ENCODE measurements around the gene TTC13. TPM values are rescaled to one million over a fixed set of nuclear protein-coding genes. Genes with fewer than 3 reads are reported as not detected.

Gene TTC13
- total and polyA plus RNA-seq, 2 donors: 6.5 to 24.9 TPM

DNA sequence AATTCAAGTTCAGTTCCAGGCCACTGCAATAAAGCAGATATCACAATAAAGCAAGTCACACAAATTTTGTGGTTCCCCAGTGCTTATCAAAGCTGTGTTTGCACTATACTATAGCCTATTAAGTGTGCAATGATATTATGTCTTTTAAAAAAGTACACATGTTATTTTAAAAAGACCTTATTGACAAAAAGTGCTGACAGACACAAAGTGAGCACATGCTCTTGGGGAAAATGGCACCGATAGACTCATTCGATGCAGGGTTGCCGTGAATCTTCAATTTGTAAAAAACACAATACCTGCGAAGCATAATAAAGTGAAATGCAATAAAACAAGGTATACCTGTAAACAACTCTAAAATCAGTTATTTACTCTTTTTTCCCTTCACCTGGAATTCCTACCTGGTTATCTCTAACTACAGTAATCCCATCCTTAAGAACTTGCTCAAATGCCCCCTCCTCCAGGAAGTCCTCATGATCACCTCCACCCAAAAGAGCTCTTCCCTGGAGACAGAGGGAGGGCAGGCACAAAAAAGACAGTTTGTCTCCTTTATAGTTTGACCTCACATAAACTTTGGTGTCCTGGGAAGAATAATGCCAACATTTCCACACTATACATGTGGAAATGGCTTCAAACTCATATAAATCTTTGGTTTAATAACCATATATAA lies 100.6 kb downstream of the TTC13 start:
- Histone ChIP-seq H3K4me3 (ENCODE audit: low read depth, low read length) (no peak overlapping the region), H3K36me3 (ENCODE audit: insufficient read depth) (no peaks in the 10 kb centered on the region), H3K4me1 (ENCODE audit: insufficient read depth) (no peaks in the 10 kb centered on the region), H3K27ac (ENCODE audit: low read depth) (no peak overlapping the region)
- WGBS: 88% methylated on average over 4 of the region's 4 CpGs
- no peak for DNase-seq (ENCODE audit: extremely low spot score)

GRCh38 chr1:230877146-230877923 lies 101.3 kb downstream of the TTC13 start:
- no peak for DNase-seq (ENCODE audit: extremely low spot score)
- H3K4me1 ChIP-seq (ENCODE audit: insufficient read depth): no peaks in the 10 kb centered on the region
- H3K36me3 ChIP-seq (ENCODE audit: insufficient read depth): no peaks in the 10 kb centered on the region
- 77% methylated on average over 14 of the region's 14 CpGs for WGBS
- H3K4me3 ChIP-seq (ENCODE audit: low read depth, low read length): no peak overlapping the region
- H3K27ac ChIP-seq (ENCODE audit: low read depth): no peak overlapping the region

GRCh38 chr1:230876660-230877059 lies 102.0 kb downstream of the TTC13 start:
- Histone ChIP-seq H3K4me1 (ENCODE audit: insufficient read depth) (no peaks in the 10 kb centered on the region), H3K4me3 (ENCODE audit: low read depth, low read length) (no peak overlapping the region), H3K27ac (ENCODE audit: low read depth) (no peak overlapping the region), H3K36me3 (ENCODE audit: insufficient read depth) (no peaks in the 10 kb centered on the region)
- no peak for DNase-seq (ENCODE audit: extremely low spot score)
- WGBS: 84% methylated on average over 6 of the region's 6 CpGs

DNA sequence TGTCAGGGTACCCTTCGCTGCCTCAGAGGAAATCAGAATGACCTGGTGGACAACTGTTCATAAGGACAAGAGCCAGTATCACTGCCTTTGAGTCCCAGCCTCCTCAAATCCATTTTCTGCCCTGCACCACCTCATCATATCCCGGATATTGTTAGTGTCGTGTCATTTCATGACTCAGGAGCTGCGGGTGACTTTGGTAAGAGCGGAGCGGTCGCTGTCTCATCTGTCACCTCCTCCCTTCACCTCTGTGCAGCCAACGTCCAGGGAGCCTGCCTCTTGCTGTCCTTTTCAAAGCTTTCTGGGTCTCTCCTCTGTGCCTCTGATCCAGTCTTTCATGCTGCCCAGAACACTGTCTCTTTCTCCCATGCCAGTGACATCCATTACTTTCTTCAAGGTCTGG lies 103.3 kb downstream of the TTC13 start:
- no peak for DNase-seq (ENCODE audit: extremely low spot score)
- Histone ChIP-seq H3K4me1 (ENCODE audit: insufficient read depth) (no peaks in the 10 kb centered on the region), H3K36me3 (ENCODE audit: insufficient read depth) (no peaks in the 10 kb centered on the region), H3K27ac (ENCODE audit: low read depth) (no peak overlapping the region), H3K4me3 (ENCODE audit: low read depth, low read length) (no peak overlapping the region)
- 94% methylated on average over 8 of the region's 8 CpGs for WGBS

- DNase-seq (ENCODE audit: extremely low spot score): no peak
- Histone ChIP-seq H3K36me3 (ENCODE audit: insufficient read depth) (no peaks in the 10 kb centered on the region), H3K4me3 (ENCODE audit: low read depth, low read length) (no peak overlapping the region), H3K4me1 (ENCODE audit: insufficient read depth) (no peaks in the 10 kb centered on the region), H3K27ac (ENCODE audit: low read depth) (no peak overlapping the region)
- WGBS: 97% methylated on average over 4 of the region's 4 CpGs
Measured at GRCh38 chr1:230870916-230871315, 107.7 kb downstream of the TTC13 start.

GRCh38 chr1:230869500-230869899 lies 109.2 kb downstream of the TTC13 start:
- no peak overlapping the region for H3K27ac ChIP-seq (ENCODE audit: low read depth)
- no peak for DNase-seq (ENCODE audit: extremely low spot score)

DNA sequence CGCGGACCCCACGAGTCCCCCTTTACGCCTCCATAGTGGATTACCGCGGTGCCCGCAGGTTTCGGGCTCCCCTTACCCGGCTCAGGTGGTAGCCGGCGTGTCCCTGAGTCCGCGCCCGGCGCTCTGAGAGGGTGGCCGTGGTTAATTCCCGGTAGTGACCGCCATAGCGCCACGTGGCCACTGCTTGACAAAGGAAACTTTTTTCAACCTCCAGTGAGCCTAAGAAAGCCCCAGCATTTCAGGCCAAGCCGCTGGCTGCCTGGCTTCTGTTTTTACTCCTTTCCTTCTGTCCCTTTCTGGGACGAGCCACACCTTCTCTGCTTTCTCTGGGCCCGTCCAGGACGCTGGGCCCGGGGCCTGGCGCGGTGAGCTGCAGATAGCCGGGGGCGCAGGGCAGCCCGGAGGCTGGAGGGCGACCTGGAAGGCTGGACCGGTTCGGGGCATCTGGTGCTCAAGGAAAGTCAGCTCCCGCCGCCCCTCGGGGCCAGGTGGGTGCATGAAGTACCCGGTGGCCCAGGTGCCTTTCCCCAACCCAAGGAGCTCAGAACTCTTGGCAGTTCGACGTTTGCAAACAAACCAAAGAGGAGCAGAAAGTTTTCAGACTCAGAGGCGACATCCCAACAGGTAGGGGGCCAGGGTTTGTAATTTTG lies 109.8 kb downstream of the TTC13 start:
- Histone ChIP-seq H3K36me3 (ENCODE audit: insufficient read depth) (no peaks in the 10 kb centered on the region), H3K4me3 (ENCODE audit: low read depth, low read length) (peak overlapping the region; percentile 96), H3K27ac (ENCODE audit: low read depth) (no peak overlapping the region), H3K4me1 (ENCODE audit: insufficient read depth) (no peaks in the 10 kb centered on the region)
- DNase-seq (ENCODE audit: extremely low spot score): no peak
- 3% methylated on average over 40 of the region's 40 CpGs for WGBS

More at GRCh38 chr1:230869500-230869899, 109.2 kb downstream of the TTC13 start:
- no peaks in the 10 kb centered on the region for H3K4me1 ChIP-seq (ENCODE audit: insufficient read depth)
- no peak overlapping the region for H3K4me3 ChIP-seq (ENCODE audit: low read depth, low read length)
- 36% methylated on average over 4 of the region's 4 CpGs for WGBS
- H3K36me3 ChIP-seq (ENCODE audit: insufficient read depth): no peaks in the 10 kb centered on the region

GRCh38 chr1:230867903-230868735 lies 110.5 kb downstream of the TTC13 start, which contains the start of gene C1orf198:
TSS of gene C1orf198 (minus strand) at chr1:230868521. CDS start at chr1:230868512, 9 bp downstream.
- H3K36me3 ChIP-seq (ENCODE audit: insufficient read depth): no peaks in the 10 kb centered on the region
- no peaks in the 10 kb centered on the region for H3K4me1 ChIP-seq (ENCODE audit: insufficient read depth)
- DNase-seq (ENCODE audit: extremely low spot score): no peak
- peak within 1 kb of the TSS; percentile 6 for H3K27ac ChIP-seq (ENCODE audit: low read depth)
- H3K4me3 ChIP-seq (ENCODE audit: low read depth, low read length): peak within 1 kb of the TSS; percentile 96
- under 1% methylated on average over 93 of the region's 96 CpGs for WGBS

GRCh38 chr1:230867101-230867902 lies 111.4 kb downstream of the TTC13 start:
- 7% methylated on average over 17 of the region's 17 CpGs for WGBS
- H3K4me3 ChIP-seq (ENCODE audit: low read depth, low read length): peak overlapping the region; percentile 96
- H3K36me3 ChIP-seq (ENCODE audit: insufficient read depth): no peaks in the 10 kb centered on the region
- DNase-seq (ENCODE audit: extremely low spot score): no peak
- no peaks in the 10 kb centered on the region for H3K4me1 ChIP-seq (ENCODE audit: insufficient read depth)
- H3K27ac ChIP-seq (ENCODE audit: low read depth): peak overlapping the region; percentile 6

- Histone ChIP-seq H3K27ac (ENCODE audit: low read depth) (peak overlapping the region; percentile 46), H3K36me3 (ENCODE audit: insufficient read depth) (no peaks in the 10 kb centered on the region), H3K4me1 (ENCODE audit: insufficient read depth) (no peaks in the 10 kb centered on the region), H3K4me3 (ENCODE audit: low read depth, low read length) (no peak overlapping the region)
- no peak for DNase-seq (ENCODE audit: extremely low spot score)
- 36% methylated on average over 9 of the region's 9 CpGs for WGBS
Measured at GRCh38 chr1:230866171-230867070, 112.2 kb downstream of the TTC13 start.

DNA sequence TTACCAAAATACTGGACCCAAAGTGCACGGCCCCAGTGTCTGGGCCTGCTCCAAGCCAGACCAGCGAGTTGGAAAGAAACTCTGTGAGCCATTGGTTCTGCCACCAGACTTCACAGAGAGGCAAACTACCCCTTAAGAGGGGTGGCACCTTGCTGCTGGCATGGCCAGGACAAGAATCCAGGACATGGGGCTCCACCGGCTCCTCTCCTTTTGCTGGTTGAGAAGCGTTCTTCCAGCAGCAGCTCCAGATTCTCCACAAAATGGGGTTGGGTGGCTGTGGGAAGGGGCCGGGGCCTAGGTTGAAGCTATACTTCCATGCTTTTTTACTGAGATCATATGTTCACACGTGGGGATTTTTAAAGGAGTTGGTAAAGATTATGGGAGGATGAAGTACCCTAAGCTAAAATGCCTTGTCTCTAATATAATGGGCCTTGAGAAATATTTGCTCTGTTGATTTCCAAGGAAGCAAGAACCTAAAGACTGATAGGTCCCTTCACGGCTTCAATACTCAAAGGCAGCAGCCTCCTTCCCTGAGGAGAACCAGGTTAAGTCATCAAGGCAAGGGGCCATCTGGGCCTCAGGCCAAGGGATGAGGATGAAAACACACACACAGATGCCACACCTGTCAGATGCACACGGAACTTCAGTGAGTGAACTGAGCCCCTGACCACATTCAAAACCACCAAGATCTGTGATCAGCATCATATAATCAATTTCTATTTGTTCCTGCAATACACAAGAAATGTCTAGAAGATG lies 113.4 kb downstream of the TTC13 start:
- H3K4me3 ChIP-seq (ENCODE audit: low read depth, low read length): no peak overlapping the region
- H3K27ac ChIP-seq (ENCODE audit: low read depth): no peak overlapping the region
- no peaks in the 10 kb centered on the region for H3K36me3 ChIP-seq (ENCODE audit: insufficient read depth)
- no peaks in the 10 kb centered on the region for H3K4me1 ChIP-seq (ENCODE audit: insufficient read depth)
- DNase-seq (ENCODE audit: extremely low spot score): no peak
- WGBS: 67% methylated on average over 8 of the region's 8 CpGs
